GM21717 (cell line): ENCODE results near the gene CCDC57.

ENCODE experiments used
- ATAC-seq: cut with Tn5 transposase; IDR thresholded peaks from one replicate; pipeline ENCODE4 v1.9.1; 2021; ENCODE audit warnings: mild to moderate bottlenecking, moderate library complexity; ENCODE audit not compliant: unreplicated experiment

CCDC57 gene

DNA sequence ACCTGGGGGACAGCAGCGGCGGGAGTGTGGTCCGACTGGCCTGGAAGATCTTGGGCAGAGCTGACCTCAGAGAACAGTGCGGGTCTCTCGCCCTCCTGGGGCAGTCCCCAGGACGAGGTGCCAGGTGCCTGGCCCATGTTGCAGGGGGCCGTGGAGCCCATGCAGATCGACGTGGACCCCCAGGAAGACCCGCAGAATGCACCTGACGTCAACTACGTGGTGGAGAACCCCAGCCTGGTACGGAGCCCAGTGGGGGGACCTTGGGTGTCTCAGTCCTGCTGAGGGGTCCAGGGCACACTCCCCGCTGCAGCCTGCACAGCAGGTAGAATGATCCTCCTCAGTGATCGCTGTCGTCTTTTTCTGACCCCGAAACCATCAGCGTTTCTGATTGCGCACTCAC is 159.5 kb downstream of the CCDC57 start:
- ATAC-seq = no peak

DNA sequence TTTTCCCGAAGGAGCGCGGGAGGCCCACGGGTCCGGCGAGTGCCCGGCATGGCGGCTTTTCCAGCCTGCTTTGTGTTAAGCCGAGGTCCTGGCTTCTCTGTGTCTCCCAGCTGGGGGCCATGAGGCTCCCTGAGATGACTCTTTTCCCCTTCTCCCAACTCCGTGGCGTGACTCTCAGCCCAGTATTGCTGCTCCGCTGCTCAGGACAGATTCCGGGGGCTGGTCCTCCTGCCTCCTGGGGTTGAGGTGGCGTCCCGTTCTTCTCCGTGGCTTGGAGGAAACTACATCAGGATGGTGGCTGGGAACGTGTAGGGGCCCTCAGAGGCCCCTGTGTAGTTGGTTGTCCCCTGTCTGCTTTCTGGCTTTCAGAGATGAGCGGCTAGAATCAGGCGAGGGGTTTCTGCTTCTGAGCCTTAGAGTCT is 160.0 kb downstream of the CCDC57 start:
- no peak for ATAC-seq

DNA sequence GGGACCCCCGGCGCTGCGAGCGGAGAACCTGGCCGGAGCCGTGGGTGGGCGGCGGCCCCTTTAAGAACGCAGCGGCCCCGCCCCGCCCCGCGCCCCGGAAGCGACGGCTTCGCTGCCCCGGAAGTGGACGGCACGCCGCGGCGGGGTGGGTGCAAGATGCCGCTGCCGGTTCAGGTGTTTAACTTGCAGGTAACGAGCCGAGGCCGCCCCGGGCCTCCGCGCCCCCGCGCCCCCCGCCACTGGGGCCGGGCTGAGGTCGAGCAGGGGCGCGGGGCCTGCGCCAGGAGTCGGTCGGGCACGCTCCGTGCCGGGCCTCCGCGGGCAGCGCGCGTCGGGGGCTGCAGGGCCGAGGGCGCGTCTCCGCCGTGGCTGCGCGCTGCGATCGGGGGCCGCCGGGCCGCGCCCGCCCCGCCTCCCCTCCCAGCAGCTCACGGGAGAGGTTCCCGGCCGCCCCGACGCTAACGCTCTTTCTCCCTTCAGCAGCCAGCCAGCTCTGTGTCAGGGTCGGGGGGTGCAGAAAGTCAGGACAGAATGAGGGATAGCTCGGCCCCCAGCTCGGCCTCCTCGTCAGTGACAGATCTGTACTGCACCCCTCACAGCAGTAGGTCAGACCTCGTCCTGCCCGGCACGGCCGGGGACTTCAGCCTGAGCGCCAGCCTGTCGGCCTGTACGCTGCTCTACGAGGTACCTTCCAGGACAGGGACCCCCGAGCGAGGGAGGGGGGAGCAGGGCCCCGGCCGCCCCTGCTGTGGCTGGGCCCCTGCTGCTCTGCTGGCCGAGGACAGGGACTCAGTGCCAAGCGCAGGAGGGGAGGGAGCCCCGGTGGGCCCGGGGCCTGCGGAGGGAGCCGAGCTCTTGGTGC is 160.6 kb downstream of the CCDC57 start, which contains the start of the genes GPS1 and RFNG:
Gene GPS1, plus strand, starts transcription at position 123 of the 862 bp plus-strand sequence. Its CDS starts 34 bp downstream, at position 157.
Gene RFNG, minus strand, starts transcription at position 36 of the 862 bp plus-strand sequence. CDS start 45 bp downstream, outside the sequence.
- ATAC-seq = no peak
